Kasumi-1 (cell line): Measurements from ENCODE around the gene KCNH2.
A peak's percentile ranks its signal among the peaks of the same experiment; 100 is the strongest.

Experiments used
- DNase-seq, 2 experiments: peaks; one replicate each; lab custom pipeline; 2025; lab: John Stamatoyannopoulos, UW

The KCNH2 gene

GRCh38 chr7:150959739-150960734 lies 18.1 kb downstream of the KCNH2 start:
- peak; percentile 30 to 54 for DNase-seq

GRCh38 chr7:150959081-150959480 lies 19.0 kb downstream of the KCNH2 start:
- no peak for DNase-seq

- no peak for DNase-seq
Observed at GRCh38 chr7:150958597-150958996, 19.5 kb downstream of the KCNH2 start.

- no peak for DNase-seq
Observed at GRCh38 chr7:150958062-150958552, 20.0 kb downstream of the KCNH2 start.

- DNase-seq, result no peak
Observed at GRCh38 chr7:150957133-150958020, 20.7 kb downstream of the KCNH2 start.

GRCh38 chr7:150956395-150957132 lies 21.6 kb downstream of the KCNH2 start:
- no peak for DNase-seq

GRCh38 chr7:150955519-150956394 lies 22.4 kb downstream of the KCNH2 start:
- DNase-seq, result no peak

GRCh38 chr7:150954986-150955518 lies 23.1 kb downstream of the KCNH2 start:
- no peak for DNase-seq

- no peak for DNase-seq
Observed at GRCh38 chr7:150954201-150954985, 23.7 kb downstream of the KCNH2 start.

- no peak for DNase-seq
Observed at GRCh38 chr7:150953061-150953997, 24.8 kb downstream of the KCNH2 start.

GRCh38 chr7:150952331-150953050 lies 25.6 kb downstream of the KCNH2 start:
- no peak for DNase-seq

GRCh38 chr7:150951521-150951920 lies 26.6 kb downstream of the KCNH2 start:
- DNase-seq, result no peak

GRCh38 chr7:150951181-150951520 lies 27.0 kb downstream of the KCNH2 start:
- DNase-seq, result no peak

GRCh38 chr7:150950496-150951180 lies 27.5 kb downstream of the KCNH2 start:
- no peak for DNase-seq

- DNase-seq, result no peak
Observed at GRCh38 chr7:150949971-150950491, 28.1 kb downstream of the KCNH2 start.

- no peak for DNase-seq
Observed at GRCh38 chr7:150949564-150949963, 28.6 kb downstream of the KCNH2 start.

- DNase-seq, result no peak
Observed at GRCh38 chr7:150948791-150949251, 29.3 kb downstream of the KCNH2 start.
